GM08714 (cell line): ENCODE data around the gene GINS3.
"Not testable (repeated sequence)": the region's sequence is repeated elsewhere in the genome, so short reads cannot be mapped to it uniquely, and the experiment has no call there.

Source experiments
- H3K4me3 ChIP-seq: fragments of 200-500 bp; sonication (Bioruptor generic); 2 replicates; pipeline ENCODE4 v1.5.1; 2014; ENCODE audit warnings: mild to moderate bottlenecking, low read length, inconsistent platforms
- ZNF274 ChIP-seq: IDR thresholded peaks from 2 replicates; pipeline ENCODE4 v1.6.1; 2012; ENCODE audit warnings: mild to moderate bottlenecking, low read depth, low read length

Gene GINS3

DNA sequence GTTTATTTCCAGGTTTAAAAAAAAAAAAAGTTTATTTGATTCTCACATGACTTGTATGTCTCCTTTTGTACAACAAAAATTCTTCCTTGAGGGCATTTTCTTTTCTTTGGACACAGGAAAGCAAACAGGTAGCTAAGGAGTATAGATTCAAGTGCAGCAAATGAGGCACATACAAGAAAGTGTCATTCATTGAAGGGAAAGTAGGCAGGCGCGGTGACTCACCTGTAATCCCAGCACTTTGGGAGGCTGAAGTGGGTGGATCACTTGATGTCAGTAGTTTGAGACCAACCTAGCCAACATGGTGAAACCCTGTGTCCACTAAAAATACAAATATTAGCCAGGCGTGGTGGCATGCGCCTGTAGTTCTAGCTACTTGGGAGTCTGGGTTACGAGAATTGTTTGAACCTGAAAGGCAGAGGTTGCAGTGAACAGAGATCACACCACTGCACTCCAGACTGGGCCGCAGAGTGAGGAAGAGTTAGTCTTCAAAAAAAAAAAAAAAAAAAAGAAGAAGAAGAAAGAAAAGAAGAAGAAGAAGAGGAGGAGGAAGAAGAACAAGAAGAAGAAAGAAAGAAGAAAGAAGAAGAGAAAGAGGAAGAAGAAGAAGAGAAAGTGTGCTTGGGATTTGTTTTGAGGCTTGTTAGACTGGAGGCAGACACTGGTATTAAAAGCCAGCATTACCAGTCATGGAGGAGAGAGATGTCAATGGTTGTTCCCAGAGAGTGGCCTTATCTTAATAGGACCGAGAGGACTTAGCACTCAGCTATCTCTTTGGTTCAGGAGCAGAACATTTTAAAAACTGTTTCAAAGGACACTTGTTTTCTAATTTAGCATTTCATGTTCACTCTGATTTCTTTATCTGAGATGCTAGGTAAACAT, 19.7 kb downstream of the GINS3 start:
- TF ChIP-seq ZNF274, result no peak
- no peak overlapping the region for H3K4me3 ChIP-seq

DNA sequence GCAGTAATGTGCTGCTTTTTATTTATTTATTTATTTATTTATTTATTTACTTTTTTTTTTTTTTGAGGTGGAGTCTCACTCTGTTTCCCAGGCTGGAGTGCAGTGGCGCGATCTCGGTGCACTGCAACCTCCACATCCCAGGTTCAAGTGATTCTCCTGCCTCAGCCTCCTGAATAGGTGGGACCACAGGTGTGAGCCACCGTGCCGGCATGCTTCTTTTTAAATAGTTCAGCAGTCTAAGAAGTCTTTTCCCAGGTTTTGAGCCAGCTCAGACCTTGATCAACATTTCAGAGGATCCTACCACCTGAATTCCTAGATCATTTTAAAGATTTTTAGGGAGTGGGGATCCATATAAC, 20.3 kb downstream of the GINS3 start:
- H3K4me3 ChIP-seq, result not testable (repeated sequence)

DNA sequence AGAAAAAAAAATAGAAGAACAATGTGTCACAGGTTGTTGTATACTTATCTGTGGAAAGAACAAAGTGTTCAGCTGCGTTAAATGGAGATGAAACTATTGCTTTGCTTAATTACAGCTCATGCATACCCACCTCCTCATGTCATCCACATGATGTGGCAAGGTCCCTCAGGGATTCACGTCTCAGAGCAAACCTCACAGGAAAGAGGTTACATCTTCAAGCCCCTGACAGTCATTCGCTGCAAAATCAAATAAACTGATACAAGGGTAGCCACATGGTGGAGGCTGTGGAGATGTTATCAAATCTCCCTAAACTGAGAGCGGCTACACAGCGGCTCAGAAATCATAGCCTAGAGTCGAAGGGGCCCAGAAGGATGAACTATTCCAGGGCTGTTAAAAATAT, 21.1 kb downstream of the GINS3 start:
- no peak overlapping the region for H3K4me3 ChIP-seq
- TF ChIP-seq ZNF274, result no peak

DNA sequence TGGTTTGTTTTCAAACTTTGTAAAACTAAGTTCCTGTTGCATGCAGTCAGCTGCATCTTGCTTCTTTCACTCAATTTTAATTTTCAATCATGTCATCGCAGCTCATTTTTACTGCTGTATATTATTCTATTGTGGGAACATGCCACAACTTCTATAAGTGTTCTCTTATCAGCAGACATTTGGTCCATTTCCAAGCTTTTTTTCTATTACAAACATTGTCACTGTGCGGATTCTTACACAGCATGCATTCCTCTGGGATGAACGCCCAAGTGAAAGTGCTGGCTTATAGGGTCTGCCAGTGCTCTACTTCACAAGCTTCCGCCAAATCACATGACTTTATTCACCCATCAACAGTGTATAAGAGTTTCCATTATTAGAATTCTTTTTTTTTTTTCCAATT, 22.7 kb downstream of the GINS3 start:
- no peak for TF ChIP-seq ZNF274
- no peak overlapping the region for H3K4me3 ChIP-seq

DNA sequence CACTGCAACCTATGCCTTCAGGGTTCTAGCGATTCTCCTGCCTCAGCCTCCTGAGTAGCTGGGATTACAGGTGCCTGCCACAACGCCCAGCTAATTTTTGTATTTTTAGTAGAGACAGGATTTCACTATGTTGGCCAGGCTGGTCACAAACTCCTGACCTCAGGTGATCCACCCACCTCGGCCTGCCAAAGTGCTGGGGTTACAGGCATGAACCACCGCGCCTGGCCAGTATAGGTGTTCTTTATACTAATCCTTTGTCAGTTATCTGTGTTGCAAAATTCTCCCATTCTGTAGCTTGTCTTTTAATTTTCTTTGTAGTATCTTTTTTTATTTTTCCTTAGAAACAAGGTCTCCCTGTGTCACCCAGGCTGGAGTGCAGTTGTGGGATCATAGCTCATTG, 23.7 kb downstream of the GINS3 start:
- H3K4me3 ChIP-seq, result not testable (repeated sequence)

DNA sequence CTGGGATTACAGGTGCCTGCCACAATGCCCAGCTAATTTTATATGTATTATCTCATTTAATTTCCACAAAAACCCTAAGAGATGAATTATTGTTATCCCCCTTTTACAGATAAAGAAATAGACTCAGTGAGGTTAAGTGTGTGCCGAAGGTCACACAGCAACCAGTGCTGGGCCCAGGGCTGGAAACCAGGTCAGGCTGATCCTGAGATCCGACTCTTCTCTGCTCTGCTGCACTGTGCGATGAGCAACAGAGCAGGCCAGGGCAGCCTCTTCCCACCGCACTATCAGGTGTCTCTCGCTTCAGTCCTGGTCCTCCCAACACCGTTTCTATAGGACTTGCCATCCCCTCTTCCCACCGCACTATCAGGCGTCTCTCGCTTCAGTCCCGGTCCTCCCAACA, 24.8 kb downstream of the GINS3 start:
- TF ChIP-seq ZNF274, result no peak

DNA sequence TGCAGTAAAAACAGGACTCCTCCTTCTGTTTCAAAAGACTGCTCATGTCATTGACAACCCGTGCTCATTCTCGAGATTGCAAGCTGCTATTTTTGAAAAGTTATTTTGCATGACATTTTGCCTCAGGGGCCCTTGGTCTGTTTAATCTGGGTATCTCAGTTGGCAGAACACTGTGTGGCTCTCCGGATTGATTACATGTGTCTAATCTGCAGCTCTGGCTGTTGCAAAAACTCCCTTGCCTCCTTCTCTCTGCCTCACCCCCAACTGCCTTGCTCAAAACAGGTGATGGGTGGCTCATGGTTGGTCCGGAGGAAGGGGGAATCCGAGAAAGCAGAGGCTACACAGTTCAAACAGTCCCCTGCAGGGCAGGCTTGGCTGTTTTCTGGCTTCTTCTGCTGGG, 25.3 kb downstream of the GINS3 start:
- TF ChIP-seq ZNF274, result no peak
- H3K4me3 ChIP-seq, result no peak overlapping the region

More for the DNA sequence above, 24.8 kb downstream of the GINS3 start:
- H3K4me3 ChIP-seq, result no peak overlapping the region

DNA sequence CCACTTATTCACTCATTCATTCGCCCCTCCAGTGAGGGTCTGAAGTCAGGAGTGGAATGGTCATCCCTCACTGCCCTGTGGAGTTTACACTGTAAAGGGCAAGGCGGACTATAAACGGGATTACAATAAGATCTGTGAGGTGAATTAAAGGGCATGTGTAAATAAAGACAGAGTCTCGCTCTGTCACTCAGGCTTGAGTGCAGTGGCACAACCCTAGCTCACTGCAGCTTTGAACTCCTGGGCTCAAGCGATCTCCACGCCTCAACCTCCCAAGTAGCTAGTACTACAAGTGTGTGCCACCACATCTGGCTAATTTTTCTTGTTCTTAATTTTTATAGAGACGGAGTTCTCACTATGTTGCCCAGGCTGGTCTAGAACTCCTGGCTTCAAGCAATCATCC, 25.8 kb downstream of the GINS3 start:
- TF ChIP-seq ZNF274, result no peak
- no peak overlapping the region for H3K4me3 ChIP-seq

DNA sequence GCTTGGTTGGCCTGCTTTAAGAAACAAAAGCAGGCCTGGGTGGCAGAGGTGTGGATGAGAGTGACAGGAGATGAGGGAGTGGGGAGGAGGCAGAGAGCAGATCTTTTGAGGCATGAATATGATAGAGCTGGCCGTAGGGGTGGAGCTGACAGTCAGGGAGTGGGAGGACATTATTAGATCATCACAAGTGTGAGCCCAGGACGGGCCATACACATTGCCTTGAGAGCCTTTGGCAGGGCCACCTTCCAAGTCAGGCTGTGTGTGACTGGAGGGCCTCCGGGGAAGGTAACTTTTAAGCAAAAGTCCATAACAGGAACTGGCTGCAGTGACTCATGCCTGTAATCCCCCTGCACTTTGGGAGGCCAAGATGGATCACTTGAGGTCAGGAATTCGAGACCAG, 26.3 kb downstream of the GINS3 start:
- H3K4me3 ChIP-seq, result no peak overlapping the region
- no peak for TF ChIP-seq ZNF274

DNA sequence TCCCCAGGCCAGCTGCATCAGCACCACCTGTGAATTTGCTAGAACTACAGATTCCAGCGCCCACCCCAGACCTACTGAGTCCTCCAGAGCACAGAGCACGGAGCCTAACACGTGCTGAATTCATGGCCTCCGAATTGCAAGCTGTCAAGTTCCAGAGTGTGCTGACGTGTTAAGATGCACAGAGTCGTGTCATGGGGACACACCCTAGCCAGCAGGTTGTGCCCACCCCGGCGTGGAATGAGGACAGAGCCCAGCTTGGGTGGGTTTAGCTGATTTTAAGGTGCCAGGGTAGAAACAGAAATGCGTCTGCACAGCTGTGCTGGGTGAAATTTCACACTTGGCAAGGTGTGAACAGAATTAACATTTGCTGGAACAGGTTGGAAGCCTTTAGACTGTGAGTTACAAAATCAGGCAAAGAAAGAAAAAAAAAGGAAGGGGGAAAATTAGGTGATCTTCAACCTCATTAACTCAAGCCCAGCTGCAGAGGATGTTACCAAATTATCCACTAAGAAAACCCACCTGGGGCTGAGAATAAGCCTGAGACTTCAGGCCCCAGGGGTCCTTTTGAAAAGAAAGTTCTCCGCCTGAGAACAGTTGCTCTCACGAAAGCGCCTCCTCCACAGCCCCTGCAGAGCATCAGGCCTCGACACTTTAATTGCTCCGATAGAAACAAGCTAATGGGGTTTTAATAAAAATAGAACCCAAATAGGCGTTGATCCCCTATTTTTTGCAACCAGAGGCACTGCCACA, 27.1 kb downstream of the GINS3 start:
- no peak for TF ChIP-seq ZNF274
- no peak overlapping the region for H3K4me3 ChIP-seq

DNA sequence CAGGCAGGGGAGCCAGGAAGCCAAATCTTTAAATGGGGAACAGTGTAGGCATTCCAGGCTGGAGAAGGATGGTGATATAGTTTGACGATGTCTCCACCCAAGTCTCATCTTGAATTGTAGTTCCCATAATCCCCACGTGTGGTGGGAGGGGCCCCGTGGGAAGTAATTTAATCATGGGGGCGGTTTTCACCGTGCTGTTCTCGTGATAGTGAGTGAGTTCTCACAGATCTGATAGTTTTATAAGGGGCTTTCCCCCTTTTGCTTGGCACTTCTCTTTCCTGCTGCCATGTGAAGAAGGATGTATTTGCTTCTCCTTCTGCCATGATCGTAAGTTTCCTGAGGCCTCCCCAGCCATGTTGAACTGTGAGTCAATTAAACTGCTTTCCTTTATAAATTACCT, 28.8 kb downstream of the GINS3 start:
- no peak for TF ChIP-seq ZNF274
- no peak overlapping the region for H3K4me3 ChIP-seq

DNA sequence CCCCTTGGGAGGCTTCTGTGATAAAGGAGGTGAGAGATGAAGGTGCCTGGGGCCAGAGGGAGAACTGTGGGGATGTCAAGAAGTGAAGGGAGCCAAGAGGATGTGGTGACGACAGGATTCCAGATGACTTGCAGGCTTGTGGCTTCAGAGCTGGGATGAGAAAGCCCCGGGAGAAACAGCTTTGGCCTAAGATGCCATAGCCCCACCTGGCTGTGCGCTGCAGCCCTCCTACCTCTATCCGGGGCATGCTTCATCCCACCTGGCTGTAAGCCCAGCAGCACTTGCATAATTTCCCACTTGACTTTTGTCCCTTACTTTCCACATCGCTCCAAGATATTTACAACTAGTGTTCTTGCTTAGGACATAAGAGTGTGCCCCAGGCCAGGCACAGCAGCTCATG, 29.3 kb downstream of the GINS3 start:
- H3K4me3 ChIP-seq, result no peak overlapping the region
- no peak for TF ChIP-seq ZNF274

DNA sequence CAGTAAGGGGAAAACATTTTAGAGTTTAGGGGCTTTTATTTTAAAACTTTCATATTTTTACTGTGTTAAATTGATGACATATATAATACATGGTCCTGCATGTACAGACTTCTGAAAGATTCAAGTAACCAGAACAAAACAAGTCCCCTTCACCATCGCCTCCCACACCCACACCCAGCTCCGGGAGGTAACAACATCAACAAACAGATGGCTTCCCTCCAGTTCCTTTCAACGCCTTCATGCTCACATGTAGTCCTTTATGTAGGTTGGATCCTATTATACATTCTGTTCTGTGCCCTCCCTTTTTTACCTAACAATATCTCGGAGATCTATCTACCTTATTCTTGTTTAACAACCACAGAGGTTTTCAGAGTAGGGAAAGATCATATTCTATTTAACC, 30.5 kb downstream of the GINS3 start:
- H3K4me3 ChIP-seq, result no peak overlapping the region

DNA sequence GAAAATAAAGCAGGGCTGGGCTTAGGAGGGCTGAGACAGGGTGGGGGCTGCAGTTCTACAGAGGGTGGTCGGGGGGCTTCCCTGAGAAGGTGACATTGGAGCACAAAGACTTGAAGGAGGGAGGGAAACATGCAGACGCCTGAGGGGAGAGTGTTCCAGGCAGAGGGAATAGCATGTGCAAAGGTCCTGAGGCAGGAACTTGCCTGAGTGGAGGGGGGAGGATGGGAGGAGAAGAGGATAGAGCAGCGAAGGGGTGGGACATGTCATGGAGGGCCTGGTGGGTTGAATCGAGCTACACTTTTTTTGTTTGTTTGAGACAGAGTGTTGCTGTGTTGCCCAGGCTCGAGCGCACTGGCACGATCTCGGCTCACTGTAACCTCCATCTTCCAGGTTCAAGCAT, 33.0 kb downstream of the GINS3 start:
- TF ChIP-seq ZNF274, result no peak
- H3K4me3 ChIP-seq, result no peak overlapping the region

More for the DNA sequence above, 30.5 kb downstream of the GINS3 start:
- TF ChIP-seq ZNF274, result no peak

DNA sequence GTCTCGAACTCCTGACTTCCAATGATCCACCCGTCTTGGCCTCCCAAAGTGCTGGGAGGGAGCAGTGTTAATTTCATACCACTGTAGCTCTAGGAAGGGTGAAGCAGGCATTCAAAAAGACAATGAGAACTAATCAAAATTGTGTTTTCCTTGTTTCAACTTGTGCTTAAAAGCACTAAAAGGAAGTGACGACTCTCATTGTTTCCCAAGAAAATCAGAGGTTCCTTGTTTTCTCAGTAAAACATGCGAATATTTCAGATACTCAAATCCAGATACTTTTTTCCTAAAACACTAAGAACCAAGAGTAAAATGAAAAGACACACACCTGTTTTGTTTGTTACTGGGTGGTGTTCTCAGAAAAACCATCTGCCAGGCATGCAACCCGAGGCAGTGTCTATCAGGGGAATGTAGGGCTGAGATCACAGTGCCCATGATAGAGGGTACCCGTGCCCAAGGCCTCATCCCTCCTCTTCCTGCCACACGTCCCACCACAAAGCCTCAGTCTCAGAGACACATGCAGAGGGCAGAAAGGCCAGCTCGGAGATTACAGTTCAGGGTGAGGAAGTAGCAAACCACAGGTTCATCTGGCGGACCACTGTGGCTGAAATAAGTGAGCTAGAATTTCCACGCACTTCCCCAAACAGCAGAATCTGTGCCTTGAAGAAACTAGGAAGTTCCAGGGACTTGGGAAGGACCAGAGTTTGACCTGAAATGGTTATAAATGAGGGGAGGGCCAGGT, 33.7 kb downstream of the GINS3 start:
- no peak for TF ChIP-seq ZNF274
- no peak overlapping the region for H3K4me3 ChIP-seq

DNA sequence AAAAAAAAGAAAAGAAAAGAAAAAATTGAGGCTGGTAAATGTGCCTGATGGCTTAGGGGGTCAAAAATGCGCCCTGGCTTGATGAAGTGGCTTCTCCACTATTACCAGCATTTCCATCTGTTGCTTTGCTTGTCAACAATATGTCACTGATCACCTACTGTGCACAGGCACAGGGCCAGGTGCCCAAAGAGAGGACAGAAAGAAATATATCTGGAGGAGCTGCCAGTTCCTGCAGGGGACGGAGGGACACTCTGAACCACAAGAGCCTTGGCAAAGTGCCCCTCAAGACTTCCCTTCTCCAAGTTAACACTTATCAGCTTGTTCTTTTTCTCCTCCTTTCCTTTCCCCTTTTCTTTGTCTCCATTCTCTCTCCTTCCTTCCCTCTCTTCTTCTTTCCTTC, 34.7 kb downstream of the GINS3 start:
- no peak for TF ChIP-seq ZNF274
- H3K4me3 ChIP-seq, result no peak overlapping the region
